IMR-90 (cell line): ENCODE measurements around the gene APP. TPM values are rescaled to one million over a fixed set of nuclear protein-coding genes. Genes with fewer than 3 reads are reported as not detected.
A peak's percentile ranks its signal among the peaks of the same experiment; 100 is the strongest.

ENCODE experiments used
- ATAC-seq: fragments of 200-7000 bp; cut with Tn5 transposase; 2 replicates; pipeline ENCODE4 v1.9.1; 2020; ENCODE audit warnings: low read depth, mild to moderate bottlenecking, moderate library complexity
- BruUV-seq: library from RNA; stranded (reverse); fragments of 400-500 nt; replicated peaks from 2 replicates; lab custom pipeline; 2021; lab: Mats Ljungman, UMichigan
- CTCF ChIA-PET: fragments of 300-600 bp; formaldehyde crosslinking; extraction: SDS; loops from one replicate; lab custom pipeline; 2021; ENCODE audit warnings: antibody characterized with exemption; lab: Yijun Ruan, JAX
- POLR2A ChIA-PET: fragments of 300-600 bp; sonication (Branson Sonifier 250); formaldehyde crosslinking; loops from one replicate; lab custom pipeline; 2022; ENCODE audit warnings: antibody characterized with exemption; ENCODE audit not compliant: unreplicated experiment; lab: Charles Lee
- DNase-seq: peaks from one replicate; pipeline ENCODE4 v3.0.0; 2013
- H2AFZ ChIP-seq: replicated peaks from 2 replicates; pipeline ENCODE3; 2013; ENCODE audit warnings: low read length, mild to moderate bottlenecking; ENCODE audit not compliant: poor library complexity
- H2AK5ac ChIP-seq: 2 replicates; pipeline ENCODE4 v1.6.1; 2013; ENCODE audit warnings: low read depth, low read length, inconsistent platforms
- H2AK9ac ChIP-seq: replicated peaks from 2 replicates; pipeline ENCODE3; 2013; ENCODE audit warnings: mild to moderate bottlenecking, low read depth, low read length, moderate library complexity; ENCODE audit not compliant: poor library complexity
- H2BK120ac ChIP-seq: 2 replicates; pipeline ENCODE4 v1.6.1; 2013; ENCODE audit warnings: low read depth, low read length, inconsistent platforms
- H2BK15ac ChIP-seq: 3 replicates; pipeline ENCODE4 v1.6.1; 2013; ENCODE audit warnings: low read depth, low read length, inconsistent platforms
- H2BK20ac ChIP-seq: 2 replicates; pipeline ENCODE4 v1.6.1; 2013; ENCODE audit warnings: low read depth, mild to moderate bottlenecking, inconsistent platforms, low read length, moderate library complexity
- H2BK5ac ChIP-seq: 2 replicates; pipeline ENCODE4 v1.6.1; 2013; ENCODE audit warnings: mild to moderate bottlenecking, low read depth, low read length, inconsistent platforms; ENCODE audit not compliant: poor library complexity, severe bottlenecking
- H3K14ac ChIP-seq: replicated peaks from 2 replicates; pipeline ENCODE4 v1.6.1; 2013; ENCODE audit warnings: low read depth, low read length, inconsistent platforms
- H3K18ac ChIP-seq: 2 replicates; pipeline ENCODE4 v1.6.1; 2013; ENCODE audit warnings: low read depth, low read length, control low read depth
- H3K23ac ChIP-seq: 2 replicates; pipeline ENCODE4 v1.6.1; 2013; ENCODE audit warnings: low read depth, low read length, inconsistent platforms
- H3K27ac ChIP-seq: 2 replicates; pipeline ENCODE4 v1.5.1; 2013; ENCODE audit warnings: mild to moderate bottlenecking, control low read depth, low read length; ENCODE audit not compliant: insufficient read depth
- H3K27me3 ChIP-seq: 2 replicates; pipeline ENCODE4 v1.6.1; 2013; ENCODE audit warnings: low read length; ENCODE audit not compliant: control insufficient read depth, insufficient read depth
- H3K36me3 ChIP-seq: 2 replicates; pipeline ENCODE4 v1.6.1; 2013; ENCODE audit warnings: low read length, mixed read lengths; ENCODE audit not compliant: control insufficient read depth, insufficient read depth
- H3K4ac ChIP-seq: 2 replicates; pipeline ENCODE4 v1.6.1; 2013; ENCODE audit warnings: low read depth, low read length, inconsistent platforms
- H3K4me1 ChIP-seq: 2 replicates; pipeline ENCODE4 v1.6.1; 2013; ENCODE audit warnings: low read length, mixed read lengths; ENCODE audit not compliant: control insufficient read depth, insufficient read depth
- H3K4me2 ChIP-seq: 2 replicates; pipeline ENCODE4 v1.6.1; 2013; ENCODE audit warnings: low read depth, mild to moderate bottlenecking, control low read depth, low read length, moderate library complexity
- H3K4me3 ChIP-seq: 2 replicates; pipeline ENCODE4 v1.5.1; 2013; ENCODE audit warnings: low read depth, mild to moderate bottlenecking, control low read depth, low read length, moderate library complexity; ENCODE audit not compliant: insufficient read depth
- H3K56ac ChIP-seq: 2 replicates; pipeline ENCODE4 v1.6.1; 2013; ENCODE audit warnings: low read length, inconsistent platforms; ENCODE audit not compliant: insufficient read depth; ENCODE audit errors: extremely low read depth
- H3K79me1 ChIP-seq, 2 experiments: 2 replicates each; pipeline ENCODE4 v1.6.1; 2013; ENCODE audit warnings: low read length in 2 of 2, inconsistent platforms in 1 of 2, low read depth in 1 of 2
- H3K9ac ChIP-seq: 2 replicates; pipeline ENCODE4 v1.6.1; 2013; ENCODE audit warnings: low read depth, low read length, control low read depth
- H3K9me1 ChIP-seq: 2 replicates; pipeline ENCODE4 v1.6.1; 2013; ENCODE audit warnings: low read length, inconsistent platforms; ENCODE audit not compliant: insufficient read depth
- H3K9me3 ChIP-seq: 2 replicates; pipeline ENCODE4 v1.6.1; 2013; ENCODE audit warnings: low read length; ENCODE audit not compliant: control insufficient read depth, insufficient read depth
- H4K20me1 ChIP-seq: 2 replicates; pipeline ENCODE4 v1.6.1; 2013; ENCODE audit warnings: low read length, inconsistent platforms; ENCODE audit not compliant: insufficient read depth
- H4K5ac ChIP-seq: 2 replicates; pipeline ENCODE4 v1.6.1; 2013; ENCODE audit warnings: mild to moderate bottlenecking, low read depth, low read length, control low read depth
- H4K8ac ChIP-seq, 2 experiments: 2 replicates each; pipeline ENCODE4 v1.6.1; 2013; ENCODE audit warnings: low read depth in 2 of 2, low read length in 2 of 2, control low read depth in 1 of 2, inconsistent platforms in 1 of 2
- H4K91ac ChIP-seq: 2 replicates; pipeline ENCODE4 v1.6.1; 2013; ENCODE audit warnings: low read depth, low read length, inconsistent platforms; ENCODE audit not compliant: insufficient read depth
- CHD1 ChIP-seq: IDR thresholded peaks from 2 replicates; pipeline ENCODE4 v1.6.1; 2012; ENCODE audit warnings: low read depth, low read length, improper control_type of control experiment
- RAD21 ChIP-seq: IDR thresholded peaks from 2 replicates; pipeline ENCODE4 v1.6.1; 2012; ENCODE audit warnings: low read length, improper control_type of control experiment
- WGBS, 2 experiments: methylation state at CpG; one replicate each; pipeline versions ENCODE4 v1.1.5 to v1.1.7; 2013; ENCODE audit warnings: missing lambda C conversion rate in 2 of 2; ENCODE audit not compliant: insufficient read length in 1 of 2; ENCODE audit errors: extremely low coverage in 2 of 2; 5-methylcytosine and 5-hydroxymethylcytosine counted together
- dilution Hi-C: fragments of 300-500 bp; cut with HindIII; formaldehyde crosslinking; loops from one replicate; pipeline ENCODE4 v1.14.3; 2018; ENCODE audit warnings: low sequenced_read_pairs; ENCODE audit not compliant: unreplicated experiment
- in situ Hi-C: fragments of 300-500 bp; cut with MboI; formaldehyde crosslinking; loops from 3 replicates; pipeline ENCODE4 v1.14.3; 2019; ENCODE audit warnings: low sequenced_read_pairs, inconsistent platforms, mixed read lengths
- intact Hi-C: fragments of 100-400 bp; cut with micrococcal nuclease; formaldehyde crosslinking; loops from 2 replicates; pipeline ENCODE4 v1.10.0; 2022
- polyA plus RNA-seq, 3 experiments: library from polyadenylated mRNA; depleted of rRNA; stranded (reverse); fragments of >200 nt; gene quantifications; 2 replicates each; pipeline ENCODE4 v1.2.3, GENCODE V29; 2012; ENCODE audit warnings: low replicate concordance in 1 of 3
- total RNA-seq: library from RNA; depleted of rRNA; stranded (reverse); fragments of >200 nt; gene quantifications from 2 replicates; pipeline ENCODE4 v1.2.3, GENCODE V29; 2012
- TF ChIP-seq, protein P1 (sequence below): conservative IDR thresholded peaks from 2 replicates; pipeline ENCODE4 v1.5.1; 2012; ENCODE audit warnings: mild to moderate bottlenecking, low read depth, low read length, improper control_type of control experiment

APP gene
- total and polyA plus RNA-seq, 2 of the 4 experiments (the other 2 are of a cell fraction), result 191 to 530 TPM

DNA sequence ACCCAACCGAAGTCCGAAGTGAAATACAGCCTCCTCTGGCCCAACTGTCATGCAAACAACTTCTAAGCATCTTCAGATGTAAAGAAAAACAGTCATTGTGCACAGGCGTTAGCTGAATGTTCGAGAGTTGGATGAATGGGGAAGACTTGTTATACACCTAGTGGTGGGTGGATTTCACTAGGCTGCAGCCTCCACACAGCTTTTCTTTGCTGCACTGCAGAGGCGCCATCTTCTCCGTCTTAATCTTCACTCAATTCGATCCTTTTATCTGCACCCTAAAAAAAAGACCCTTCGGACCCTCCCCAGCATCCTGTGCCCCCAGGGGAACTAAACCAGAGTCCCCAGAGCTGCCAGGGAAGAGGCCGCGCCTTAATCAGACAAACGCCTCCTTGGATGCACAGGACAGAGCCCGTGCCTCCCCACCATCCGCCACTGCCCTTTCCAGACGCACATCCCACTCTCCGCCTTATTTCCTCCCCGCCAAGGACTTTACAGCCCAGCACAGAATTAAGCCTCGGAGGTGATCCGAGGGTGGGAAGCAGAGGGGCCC, 1.4 kb downstream of the APP start:
- Histone ChIP-seq H3K23ac (peak overlapping the region; percentile 85), H3K27ac (peak overlapping the region; percentile 89), H3K27me3 (no peaks in the 10 kb centered on the region), H2AFZ (peak overlapping the region; percentile 96), H2AK5ac (peak overlapping the region; percentile 5; the same call in 1 of the 2 replicates), H3K14ac (peak overlapping the region; percentile 91), H3K4me2 (peak overlapping the region; percentile 97), H4K5ac (peak overlapping the region; percentile 74), H4K91ac (peak overlapping the region; percentile 79), H3K4me1 (peaks cover 10% of the 10 kb centered on the region), H3K79me1 (peaks cover 6 to 38% of the 10 kb centered on the region in 2 experiments; a peak in 2 of 4 replicates), H3K9me1 (peaks cover 6% of the 10 kb centered on the region), H4K8ac (peak overlapping the region; percentile 42 to 72; a peak in 3 of 4 replicates), H2BK20ac (peak overlapping the region; percentile 44), H3K9ac (peak overlapping the region; percentile 92), H2AK9ac (peak overlapping the region; percentile 88), H3K56ac (peak overlapping the region; percentile 76), H4K20me1 (peaks cover 24% of the 10 kb centered on the region), H3K18ac (peak overlapping the region; percentile 80), H2BK15ac (0 out of 3 replicates have a peak overlapping the region, but pooled peaks have one; percentile 23), H3K9me3 (no peaks in the 10 kb centered on the region), H2BK120ac (peak overlapping the region; percentile 77), H2BK5ac (peak overlapping the region; percentile 80), H3K4ac (peak overlapping the region; percentile 89), H3K4me3 (peak overlapping the region; percentile 62), H3K36me3 (no peaks in the 10 kb centered on the region)
- CTCF ChIA-PET, result interaction anchor here (0.7 to 0.9 kb wide), 2 partner anchors 17 to 39 kb away, joined by 3 read pairs; no protein-coding TSS in a partner anchor
- WGBS, 2 experiments, result 0% methylated on average over 2 of the region's 18 CpGs; no CpG with 5 or more reads in 1 of the 2 experiments
- TF ChIP-seq RAD21, result peak; percentile 41; the same call in 1 of the 2 replicates
- TF ChIP-seq, protein P1, sequence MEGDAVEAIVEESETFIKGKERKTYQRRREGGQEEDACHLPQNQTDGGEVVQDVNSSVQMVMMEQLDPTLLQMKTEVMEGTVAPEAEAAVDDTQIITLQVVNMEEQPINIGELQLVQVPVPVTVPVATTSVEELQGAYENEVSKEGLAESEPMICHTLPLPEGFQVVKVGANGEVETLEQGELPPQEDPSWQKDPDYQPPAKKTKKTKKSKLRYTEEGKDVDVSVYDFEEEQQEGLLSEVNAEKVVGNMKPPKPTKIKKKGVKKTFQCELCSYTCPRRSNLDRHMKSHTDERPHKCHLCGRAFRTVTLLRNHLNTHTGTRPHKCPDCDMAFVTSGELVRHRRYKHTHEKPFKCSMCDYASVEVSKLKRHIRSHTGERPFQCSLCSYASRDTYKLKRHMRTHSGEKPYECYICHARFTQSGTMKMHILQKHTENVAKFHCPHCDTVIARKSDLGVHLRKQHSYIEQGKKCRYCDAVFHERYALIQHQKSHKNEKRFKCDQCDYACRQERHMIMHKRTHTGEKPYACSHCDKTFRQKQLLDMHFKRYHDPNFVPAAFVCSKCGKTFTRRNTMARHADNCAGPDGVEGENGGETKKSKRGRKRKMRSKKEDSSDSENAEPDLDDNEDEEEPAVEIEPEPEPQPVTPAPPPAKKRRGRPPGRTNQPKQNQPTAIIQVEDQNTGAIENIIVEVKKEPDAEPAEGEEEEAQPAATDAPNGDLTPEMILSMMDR, result peak; percentile 38
- TF ChIP-seq CHD1, result no peak
- intact Hi-C loops (loop anchor here (2.0 to 5.0 kb wide), 4 partner anchors 40 to 562 kb away; partner anchors contain the start of gene MRPL39), in situ Hi-C loops (loop anchor here (5.0 kb wide), 1 partner anchor 282 kb away; no protein-coding TSS in a partner anchor), dilution Hi-C loops (no loop called here)
- DNase-seq, result peak; percentile 71
- ATAC-seq, result peak; percentile 50
- POLR2A ChIA-PET, result interaction anchor here (0.8 kb wide), 1 partner anchor 9 kb away, joined by 4 read pairs; no protein-coding TSS in a partner anchor
- no TSS peak for BruUV-seq
